Nephron progenitor cell (in vitro differentiated cells): ENCODE measurements around the gene JCAD.

Experiments
- DNase-seq: peaks from one replicate; pipeline ENCODE4 v3.0.0; 2021
- H3K27ac Mint-ChIP-seq: 2 replicates; pipeline ENCODE4 v1.8.0; 2021; ENCODE audit warnings: mild to moderate bottlenecking, moderate library complexity, mixed read lengths
- H3K27me3 Mint-ChIP-seq: 2 replicates; pipeline ENCODE4 v1.8.0; 2021; ENCODE audit warnings: mild to moderate bottlenecking, low read depth, mixed read lengths; ENCODE audit not compliant: poor library complexity
- H3K36me3 Mint-ChIP-seq: 2 replicates; pipeline ENCODE4 v1.8.0; 2021; ENCODE audit warnings: low read depth, mixed read lengths
- H3K4me1 Mint-ChIP-seq: 2 replicates; pipeline ENCODE4 v1.8.0; 2021; ENCODE audit warnings: mixed read lengths
- H3K4me3 Mint-ChIP-seq: 2 replicates; pipeline ENCODE4 v1.8.0; 2021; ENCODE audit warnings: mild to moderate bottlenecking, moderate library complexity, mixed read lengths
- H3K9me3 Mint-ChIP-seq: 2 replicates; pipeline ENCODE4 v1.8.0; 2021; ENCODE audit warnings: mild to moderate bottlenecking, moderate library complexity, mixed read lengths
- CTCF ChIP-seq: fragments of 200-600 bp; sonication (generic); IDR thresholded peaks from 2 replicates; pipeline ENCODE4 v1.5.0; 2021; ENCODE audit warnings: antibody characterized with exemption

JCAD gene

DNA sequence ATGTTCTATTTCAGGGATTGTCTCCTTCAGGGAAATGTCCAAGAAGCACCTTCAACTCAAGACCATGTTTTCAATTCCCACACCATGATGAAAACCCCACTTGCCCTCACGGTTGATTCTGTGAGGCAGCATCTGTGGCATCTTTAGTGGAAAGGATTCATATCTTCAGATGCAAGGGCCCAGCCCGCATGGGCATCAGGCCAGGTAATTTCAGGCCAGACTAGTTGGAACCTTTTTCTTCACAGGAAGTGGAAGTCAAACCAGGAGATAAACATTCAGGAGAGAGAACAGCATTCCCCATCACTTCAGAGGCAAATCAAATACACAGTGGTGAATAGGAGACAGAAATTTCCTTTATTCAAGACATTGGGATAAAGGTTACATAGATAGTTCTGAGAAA, 88.8 kb downstream of the JCAD start:
- TF ChIP-seq CTCF = no peak
- Mint-ChIP-seq H3K4me3 (no peak overlapping the region), H3K27me3 (peaks cover 6% of the 10 kb centered on the region)

DNA sequence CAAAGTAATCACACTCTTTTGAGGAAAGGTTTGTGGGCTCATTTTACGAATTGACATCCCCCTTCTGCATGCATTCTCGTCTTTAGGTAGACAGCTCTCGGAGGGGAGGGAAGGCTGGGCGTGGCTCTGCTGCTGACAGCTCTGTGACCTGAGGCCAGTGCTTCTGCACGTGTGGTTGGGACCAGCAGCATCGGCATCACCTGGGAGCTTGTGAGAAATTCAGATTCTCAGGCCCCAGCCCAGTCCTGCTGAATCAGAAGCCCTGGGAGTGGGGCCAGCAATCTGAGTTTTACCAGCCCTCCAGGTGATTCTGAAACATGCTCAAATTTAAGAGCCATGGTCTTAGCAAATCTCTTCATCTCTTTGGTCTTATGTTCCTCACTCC, 89.4 kb downstream of the JCAD start:
- Mint-ChIP-seq H3K4me3 (no peak overlapping the region), H3K27me3 (peaks cover 6% of the 10 kb centered on the region), H3K9me3 (peaks cover 12% of the 10 kb centered on the region), H3K36me3 (peaks cover 12% of the 10 kb centered on the region), H3K27ac (no peak overlapping the region), H3K4me1 (peaks cover 13% of the 10 kb centered on the region)
- no peak for DNase-seq
- no peak for TF ChIP-seq CTCF

More for the DNA sequence above, 88.8 kb downstream of the JCAD start:
- no peak for DNase-seq
- Mint-ChIP-seq H3K36me3 (peaks cover 13% of the 10 kb centered on the region), H3K9me3 (peaks cover 18% of the 10 kb centered on the region), H3K4me1 (peaks cover 13% of the 10 kb centered on the region), H3K27ac (no peak overlapping the region)

DNA sequence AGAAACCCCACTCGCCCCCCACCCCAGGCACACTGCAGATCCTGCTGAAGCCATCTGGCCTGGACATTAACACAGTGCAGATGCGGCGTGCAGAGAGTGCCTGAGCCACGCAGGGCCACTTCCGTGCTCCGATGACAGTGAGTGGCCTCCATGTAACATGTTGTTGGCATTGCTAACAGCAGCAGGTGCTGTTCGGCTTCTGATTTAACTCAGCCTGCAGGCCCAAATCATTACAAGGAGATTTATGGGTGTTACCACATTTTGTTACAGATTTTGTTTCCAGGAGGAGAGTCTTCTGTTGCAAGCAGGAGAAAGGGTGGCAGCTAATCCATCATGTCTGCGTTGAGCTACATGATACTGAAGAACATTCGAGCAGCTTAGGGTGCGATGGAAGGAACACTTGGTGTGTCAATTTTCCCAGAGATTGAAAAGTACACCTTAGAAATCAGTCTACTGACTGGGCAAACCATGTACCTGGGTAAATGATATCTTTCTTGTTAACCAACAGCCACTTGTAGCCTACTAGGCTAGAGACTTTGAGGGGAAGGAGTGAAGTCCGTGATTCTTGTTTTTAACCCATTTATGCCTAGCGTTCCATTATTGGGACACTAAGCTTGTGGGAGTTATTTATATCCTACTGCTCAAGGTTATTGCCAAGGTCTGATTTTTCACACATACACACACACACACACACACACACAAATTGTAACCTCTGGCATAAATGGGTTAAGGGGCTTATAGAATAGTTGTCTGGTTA, 90.0 kb downstream of the JCAD start:
- Mint-ChIP-seq H3K36me3 (peaks cover 6% of the 10 kb centered on the region), H3K27ac (no peak overlapping the region), H3K9me3 (peaks cover 7% of the 10 kb centered on the region), H3K4me3 (no peak overlapping the region), H3K4me1 (peaks cover 18% of the 10 kb centered on the region), H3K27me3 (peaks cover 6% of the 10 kb centered on the region)
- DNase-seq = no peak
- no peak for TF ChIP-seq CTCF

DNA sequence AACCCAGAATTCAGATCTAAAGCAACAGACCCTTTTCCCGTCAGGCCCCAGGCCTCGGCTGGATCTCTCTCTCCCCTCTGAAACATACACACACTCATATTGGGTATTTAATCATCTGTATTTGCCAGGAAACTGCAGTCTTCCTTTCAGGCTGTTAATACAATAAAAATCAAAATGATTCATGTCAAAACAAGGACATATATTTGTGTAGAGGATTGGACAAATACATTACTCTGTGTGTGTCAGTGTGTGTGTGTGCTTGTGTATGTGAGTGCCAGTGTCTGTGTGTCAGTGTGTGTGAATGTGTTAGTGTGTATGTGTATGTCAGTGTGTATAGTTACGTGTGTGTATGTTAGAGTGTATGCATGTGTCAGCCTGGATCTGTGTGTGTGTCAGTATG, 90.8 kb downstream of the JCAD start:
- peaks cover 6% of the 10 kb centered on the region for H3K27me3 Mint-ChIP-seq
- H3K9me3 Mint-ChIP-seq = peaks cover under 1% of the 10 kb centered on the region
- H3K4me1 Mint-ChIP-seq = peaks cover 20% of the 10 kb centered on the region
- TF ChIP-seq CTCF = no peak
- peaks cover under 1% of the 10 kb centered on the region for H3K36me3 Mint-ChIP-seq
- no peak overlapping the region for H3K27ac Mint-ChIP-seq
- no peak for DNase-seq
- no peak overlapping the region for H3K4me3 Mint-ChIP-seq

- Mint-ChIP-seq H3K9me3 (no peaks in the 10 kb centered on the region), H3K4me1 (peaks cover 30% of the 10 kb centered on the region), H3K4me3 (no peak overlapping the region), H3K36me3 (no peaks in the 10 kb centered on the region), H3K27me3 (peaks cover 6% of the 10 kb centered on the region), H3K27ac (no peak overlapping the region)
- TF ChIP-seq CTCF = no peak
- no peak for DNase-seq
Observed at GRCh38 chr10:29966269-29966668, 93.1 kb downstream of the JCAD start.
